Peyer's patch (tissue), 4 donors: ENCODE data around the gene CMTM6.

Source experiments
- POLR2A ChIP-seq, 2 donors: fragments of 450-650 bp; IDR thresholded peaks; one replicate each; pipeline ENCODE4 v1.5.1; 2017; ENCODE audit warnings: antibody characterized with exemption in 2 of 2, mild to moderate bottlenecking in 2 of 2, moderate library complexity in 2 of 2
- TF ChIP-seq, protein P1 (sequence below), 6 experiments: fragments of 450-650 bp in 4 of 6; fragments of 200-600 bp in 2 of 6; sonication (generic) in 1 of 6; IDR thresholded peaks; one replicate each; pipeline ENCODE4 v1.5.1; 2017 to 2019; ENCODE audit warnings: antibody characterized with exemption in 6 of 6, mild to moderate bottlenecking in 3 of 6, moderate library complexity in 1 of 6

DNA sequence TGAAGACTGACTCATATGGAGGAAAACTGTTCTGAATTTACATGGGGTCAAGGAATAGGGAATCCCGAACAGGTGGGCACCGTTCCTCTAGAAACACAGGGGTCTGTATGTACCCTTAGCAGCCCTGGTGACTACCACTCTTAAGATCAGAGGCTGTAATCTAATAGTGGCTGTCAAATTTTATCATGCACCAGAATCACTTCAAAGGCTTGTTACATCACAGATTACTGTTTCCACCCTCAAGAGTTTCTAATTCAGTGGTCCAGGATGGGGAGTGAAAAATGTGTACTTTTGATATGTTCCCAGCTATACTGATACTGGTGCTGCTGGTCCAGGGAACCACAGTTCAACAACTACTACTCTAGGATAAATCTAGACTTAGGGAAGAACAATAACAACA, 40.2 kb upstream of the CMTM6 start:
- no peak for TF ChIP-seq POLR2A (IDR thresholded peaks at IDR 0.05)
- TF ChIP-seq, protein P1, sequence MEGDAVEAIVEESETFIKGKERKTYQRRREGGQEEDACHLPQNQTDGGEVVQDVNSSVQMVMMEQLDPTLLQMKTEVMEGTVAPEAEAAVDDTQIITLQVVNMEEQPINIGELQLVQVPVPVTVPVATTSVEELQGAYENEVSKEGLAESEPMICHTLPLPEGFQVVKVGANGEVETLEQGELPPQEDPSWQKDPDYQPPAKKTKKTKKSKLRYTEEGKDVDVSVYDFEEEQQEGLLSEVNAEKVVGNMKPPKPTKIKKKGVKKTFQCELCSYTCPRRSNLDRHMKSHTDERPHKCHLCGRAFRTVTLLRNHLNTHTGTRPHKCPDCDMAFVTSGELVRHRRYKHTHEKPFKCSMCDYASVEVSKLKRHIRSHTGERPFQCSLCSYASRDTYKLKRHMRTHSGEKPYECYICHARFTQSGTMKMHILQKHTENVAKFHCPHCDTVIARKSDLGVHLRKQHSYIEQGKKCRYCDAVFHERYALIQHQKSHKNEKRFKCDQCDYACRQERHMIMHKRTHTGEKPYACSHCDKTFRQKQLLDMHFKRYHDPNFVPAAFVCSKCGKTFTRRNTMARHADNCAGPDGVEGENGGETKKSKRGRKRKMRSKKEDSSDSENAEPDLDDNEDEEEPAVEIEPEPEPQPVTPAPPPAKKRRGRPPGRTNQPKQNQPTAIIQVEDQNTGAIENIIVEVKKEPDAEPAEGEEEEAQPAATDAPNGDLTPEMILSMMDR (IDR thresholded peaks at IDR 0.05) = no peak
